Measurements from ENCODE around the gene ADORA2A. TPM values are rescaled to one million over a fixed set of nuclear protein-coding genes. Genes with fewer than 3 reads are reported as not detected.

The ADORA2A gene
- total and polyA plus RNA-seq, 9 donors, result 0.57 to 5.0 (median 2.7) TPM

DNA sequence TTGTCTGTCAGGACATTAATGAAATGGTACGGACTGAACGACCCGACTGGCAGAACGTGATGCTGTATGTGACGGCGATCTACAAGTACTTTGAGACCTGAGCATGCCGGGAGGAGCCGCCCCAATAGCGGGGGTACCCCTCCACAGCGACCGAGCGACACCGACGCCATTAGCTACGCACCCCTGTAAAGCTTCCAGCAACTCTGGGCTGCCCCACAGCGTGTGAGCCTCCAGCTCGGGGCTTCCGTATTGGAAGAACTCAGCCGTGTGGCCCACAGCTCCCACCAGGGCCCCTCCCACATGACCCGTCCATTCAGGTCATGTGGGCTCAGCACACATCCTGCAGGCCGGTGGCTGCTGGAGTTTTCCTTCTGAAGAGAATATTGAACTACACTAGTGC lies 12.9 kb upstream of the ADORA2A start:
- peak in 4 of 5 donors; percentile 13 to 22 (median 15) for DNase-seq
- H3K36me3 ChIP-seq, result peaks cover 3% of the 10 kb centered on the region
- H3K27ac ChIP-seq, result no peak overlapping the region
- H3K4me3 ChIP-seq, result no peak overlapping the region
- no peaks in the 10 kb centered on the region for H3K27me3 ChIP-seq
- H3K9me3 ChIP-seq, result no peaks in the 10 kb centered on the region
- no peaks in the 10 kb centered on the region for H3K4me1 ChIP-seq (ENCODE audit: insufficient read depth)
- intact Hi-C loops (cut with DNase I), result no loop called here
- TF ChIP-seq, protein P1, sequence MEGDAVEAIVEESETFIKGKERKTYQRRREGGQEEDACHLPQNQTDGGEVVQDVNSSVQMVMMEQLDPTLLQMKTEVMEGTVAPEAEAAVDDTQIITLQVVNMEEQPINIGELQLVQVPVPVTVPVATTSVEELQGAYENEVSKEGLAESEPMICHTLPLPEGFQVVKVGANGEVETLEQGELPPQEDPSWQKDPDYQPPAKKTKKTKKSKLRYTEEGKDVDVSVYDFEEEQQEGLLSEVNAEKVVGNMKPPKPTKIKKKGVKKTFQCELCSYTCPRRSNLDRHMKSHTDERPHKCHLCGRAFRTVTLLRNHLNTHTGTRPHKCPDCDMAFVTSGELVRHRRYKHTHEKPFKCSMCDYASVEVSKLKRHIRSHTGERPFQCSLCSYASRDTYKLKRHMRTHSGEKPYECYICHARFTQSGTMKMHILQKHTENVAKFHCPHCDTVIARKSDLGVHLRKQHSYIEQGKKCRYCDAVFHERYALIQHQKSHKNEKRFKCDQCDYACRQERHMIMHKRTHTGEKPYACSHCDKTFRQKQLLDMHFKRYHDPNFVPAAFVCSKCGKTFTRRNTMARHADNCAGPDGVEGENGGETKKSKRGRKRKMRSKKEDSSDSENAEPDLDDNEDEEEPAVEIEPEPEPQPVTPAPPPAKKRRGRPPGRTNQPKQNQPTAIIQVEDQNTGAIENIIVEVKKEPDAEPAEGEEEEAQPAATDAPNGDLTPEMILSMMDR (IDR thresholded peaks at IDR 0.05), result no peak
- no peak for TF ChIP-seq EP300 (IDR thresholded peaks at IDR 0.05)
- no peak for TF ChIP-seq POLR2A (IDR thresholded peaks at IDR 0.05)
- 81 to 82% (median 81%) methylated on average over 21 of the region's 21 CpGs for WGBS, 3 donors

DNA sequence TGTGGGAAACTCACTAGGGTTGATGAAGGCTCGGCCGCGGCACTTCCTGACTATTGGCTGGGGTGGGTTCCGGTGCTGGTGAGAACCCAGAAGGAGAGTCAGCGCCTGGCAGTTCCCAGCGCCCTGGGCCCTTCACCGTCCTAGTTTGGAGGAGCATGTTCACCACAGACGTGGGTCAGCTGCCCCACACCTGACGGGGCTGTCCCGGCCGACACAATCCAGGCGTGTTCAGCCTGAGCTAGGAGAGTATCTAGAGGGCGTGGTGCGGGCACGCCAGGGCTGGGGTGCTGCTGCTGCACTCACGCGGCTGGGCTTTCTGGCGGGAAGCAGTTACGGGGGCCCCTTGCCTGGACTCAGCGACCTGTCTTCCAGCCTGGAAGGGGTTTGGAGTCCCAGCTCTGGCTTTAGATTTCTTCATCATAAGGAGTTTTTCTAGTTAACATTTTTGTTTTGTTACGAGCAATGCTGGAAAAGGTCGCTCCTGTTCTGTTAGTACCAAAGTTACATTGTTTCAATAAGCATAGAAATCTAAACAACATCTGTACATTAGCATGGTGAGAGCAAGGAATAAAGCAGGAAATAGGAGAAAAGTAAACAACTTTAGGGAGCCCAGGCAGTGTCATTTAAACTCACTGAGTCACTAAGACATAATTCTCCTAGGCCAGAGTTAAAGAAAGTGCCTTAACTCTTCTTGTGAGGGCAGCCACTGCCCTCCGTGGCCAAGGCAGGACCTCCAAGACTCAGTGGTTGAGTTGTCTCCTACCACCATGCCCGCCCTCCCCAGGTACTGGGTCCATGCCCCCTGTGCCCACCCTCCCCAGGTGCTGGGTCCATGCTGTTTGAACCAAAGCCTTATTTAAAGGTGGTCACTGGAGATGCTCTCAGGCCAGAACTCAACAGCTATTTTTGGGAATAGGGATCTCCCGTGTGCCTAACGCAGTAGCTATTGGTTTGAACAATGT lies 12.1 kb upstream of the ADORA2A start:
- Histone ChIP-seq H3K4me3 (no peak overlapping the region), H3K4me1 (ENCODE audit: insufficient read depth) (no peaks in the 10 kb centered on the region), H3K27ac (no peak overlapping the region), H3K9me3 (no peaks in the 10 kb centered on the region), H3K27me3 (no peaks in the 10 kb centered on the region), H3K36me3 (peaks cover 3% of the 10 kb centered on the region)
- WGBS, 3 donors, result 78 to 85% (median 83%) methylated on average over 26 of the region's 26 CpGs
- intact Hi-C loops (cut with DNase I), result no loop called here
- peak in 3 of 5 donors; percentile 14 to 20 (median 15) for DNase-seq
- TF ChIP-seq EP300 (IDR thresholded peaks at IDR 0.05), result no peak
- TF ChIP-seq, protein P1 (IDR thresholded peaks at IDR 0.05), result no peak
- no peak for TF ChIP-seq POLR2A (IDR thresholded peaks at IDR 0.05)

DNA sequence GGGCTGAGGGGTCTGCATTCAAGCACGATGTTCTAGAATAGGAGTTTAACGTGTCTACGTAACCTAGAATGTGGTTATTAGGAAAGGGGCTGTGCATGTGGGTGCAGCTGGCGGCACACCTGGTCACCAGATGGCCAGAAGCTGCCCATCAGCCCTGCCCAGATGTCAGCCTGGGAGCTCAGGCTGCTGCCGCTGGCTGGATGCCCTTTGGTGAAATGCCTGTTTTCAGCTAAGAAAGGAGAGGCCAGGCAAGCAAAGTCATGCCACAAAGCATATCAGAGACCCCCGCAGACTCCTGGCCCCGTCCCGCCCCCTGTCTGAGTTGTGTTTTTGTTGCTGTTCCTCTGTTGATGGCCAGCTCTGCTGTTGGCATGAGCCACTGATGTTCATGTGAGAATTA lies 11.3 kb upstream of the ADORA2A start:
- Histone ChIP-seq H3K36me3 (peaks cover 3% of the 10 kb centered on the region), H3K27me3 (no peaks in the 10 kb centered on the region), H3K4me3 (no peak overlapping the region), H3K4me1 (ENCODE audit: insufficient read depth) (no peaks in the 10 kb centered on the region), H3K9me3 (no peaks in the 10 kb centered on the region), H3K27ac (no peak overlapping the region)
- WGBS, 3 donors, result 73 to 86% (median 75%) methylated on average over 8 of the region's 8 CpGs
- intact Hi-C loops (cut with DNase I), result no loop called here
- DNase-seq, result peak in 2 of 5 donors; percentile 15 to 21
- TF ChIP-seq, protein P1 (IDR thresholded peaks at IDR 0.05), result no peak
- TF ChIP-seq EP300 (IDR thresholded peaks at IDR 0.05), result no peak

DNA sequence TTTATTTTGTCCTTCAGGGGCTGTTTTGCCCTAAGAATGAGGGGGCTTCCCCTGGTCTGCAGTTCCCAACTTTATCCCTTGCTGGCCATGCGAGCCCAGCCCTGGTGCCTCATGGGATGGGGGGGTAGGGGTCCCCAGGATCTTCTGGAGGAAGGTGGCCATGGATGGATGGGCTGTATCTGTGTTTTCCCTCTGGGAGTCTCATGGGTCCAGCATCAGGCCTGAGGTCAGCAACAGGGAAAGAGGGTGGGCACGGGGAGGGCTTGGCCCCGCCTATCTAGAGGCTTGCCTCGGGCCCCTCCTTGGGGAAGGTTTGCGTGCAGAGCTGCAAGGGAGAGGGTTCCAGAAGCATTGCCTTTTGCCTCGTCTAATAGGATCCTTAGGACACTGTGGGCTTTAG lies 10.8 kb upstream of the ADORA2A start:
- Histone ChIP-seq H3K27ac (no peak overlapping the region), H3K9me3 (no peaks in the 10 kb centered on the region), H3K4me3 (no peak overlapping the region), H3K27me3 (no peaks in the 10 kb centered on the region), H3K4me1 (ENCODE audit: insufficient read depth) (no peaks in the 10 kb centered on the region), H3K36me3 (peaks cover 3% of the 10 kb centered on the region)
- TF ChIP-seq EP300 (IDR thresholded peaks at IDR 0.05), result no peak
- TF ChIP-seq POLR2A (IDR thresholded peaks at IDR 0.05), result no peak
- TF ChIP-seq, protein P1 (IDR thresholded peaks at IDR 0.05), result no peak
- WGBS, 3 donors, result 78 to 81% (median 80%) methylated on average over 6 of the region's 6 CpGs
- no peak for DNase-seq
- intact Hi-C loops (cut with DNase I), result no loop called here

All from ovary (tissue), 9 donors.